Stimulated activated CD8-positive, alpha-beta memory T cell treated with anti-CD3 and anti-CD28 coated beads, Interleukin-12 subunit alpha, Interleukin-12 subunit beta, amount 100 ng/mL, for 24 hours (primary cell): ENCODE results near the gene CACNA2D3.

Source experiments
- DNase-seq: peaks from one replicate; pipeline ENCODE4 v3.0.0-alpha.2; 2020; ENCODE audit errors: extremely low read depth

Gene CACNA2D3

GRCh38 chr3:54215521-54215920, 93.2 kb downstream of the CACNA2D3 start:
- no peak for DNase-seq

GRCh38 chr3:54217828-54218227, 95.5 kb downstream of the CACNA2D3 start:
- no peak for DNase-seq

- no peak for DNase-seq
Measured at GRCh38 chr3:54222316-54222715, 100.0 kb downstream of the CACNA2D3 start.

GRCh38 chr3:54223063-54223462, 100.7 kb downstream of the CACNA2D3 start:
- no peak for DNase-seq

GRCh38 chr3:54225841-54226528, 103.6 kb downstream of the CACNA2D3 start:
- DNase-seq, result no peak

GRCh38 chr3:54228806-54229205, 106.5 kb downstream of the CACNA2D3 start:
- DNase-seq, result no peak

- no peak for DNase-seq
Measured at GRCh38 chr3:54232618-54233017, 110.3 kb downstream of the CACNA2D3 start.

GRCh38 chr3:54235998-54236397, 113.6 kb downstream of the CACNA2D3 start:
- DNase-seq, result no peak

- DNase-seq, result no peak
Measured at GRCh38 chr3:54237109-54237508, 114.8 kb downstream of the CACNA2D3 start.

GRCh38 chr3:54237788-54238502, 115.6 kb downstream of the CACNA2D3 start:
- DNase-seq, result no peak

GRCh38 chr3:54240309-54240708, 118.0 kb downstream of the CACNA2D3 start:
- no peak for DNase-seq

GRCh38 chr3:54243056-54243931, 120.9 kb downstream of the CACNA2D3 start:
- DNase-seq, result no peak

GRCh38 chr3:54243960-54244682, 121.8 kb downstream of the CACNA2D3 start:
- no peak for DNase-seq

- DNase-seq, result no peak
Measured at GRCh38 chr3:54251705-54252104, 129.4 kb downstream of the CACNA2D3 start.

GRCh38 chr3:54257125-54257720, 134.9 kb downstream of the CACNA2D3 start:
- DNase-seq, result no peak

GRCh38 chr3:54259636-54260035, 137.3 kb downstream of the CACNA2D3 start:
- DNase-seq, result no peak

- DNase-seq, result no peak
Measured at GRCh38 chr3:54261141-54261540, 138.8 kb downstream of the CACNA2D3 start.

- DNase-seq, result no peak
Measured at GRCh38 chr3:54262541-54262940, 140.2 kb downstream of the CACNA2D3 start.

- DNase-seq, result no peak
Measured at GRCh38 chr3:54262946-54263345, 140.6 kb downstream of the CACNA2D3 start.

GRCh38 chr3:54264050-54264449, 141.7 kb downstream of the CACNA2D3 start:
- no peak for DNase-seq

- DNase-seq, result no peak
Measured at GRCh38 chr3:54270816-54271526, 148.6 kb downstream of the CACNA2D3 start.
